Spleen (tissue), 11 donors: Measurements from ENCODE around the gene KCNAB3. TPM values are rescaled to one million over a fixed set of nuclear protein-coding genes. Genes with fewer than 3 reads are reported as not detected.

Source experiments
- DNase-seq: peaks from one replicate; pipeline ENCODE4 v3.0.0-alpha.2; 2020
- H3K27ac ChIP-seq, 8 donors: fragments of 200-600 bp; sonication (generic) in 7 of 8; 1 replicate in 4 of 8; 2 replicates in 4 of 8; pipeline versions ENCODE4 v1.5.0 to v1.8.0; 2016 to 2021; ENCODE audit warnings: inconsistent platforms in 4 of 8, mild to moderate bottlenecking in 4 of 8, moderate library complexity in 1 of 8
- H3K27me3 ChIP-seq, 7 donors: fragments of 200-600 bp; sonication (generic) in 6 of 7; replicated peaks in 1 of 7; 1 replicate in 4 of 7; 2 replicates in 3 of 7; pipeline versions ENCODE4 v1.5.0 to v1.8.0; 2016 to 2021; ENCODE audit warnings: inconsistent platforms in 3 of 7, mild to moderate bottlenecking in 1 of 7
- H3K36me3 ChIP-seq, 6 donors: fragments of 200-600 bp; sonication (generic) in 5 of 6; 1 replicate in 4 of 6; 2 replicates in 2 of 6; pipeline versions ENCODE4 v1.5.0 to v1.8.0; 2016 to 2021; ENCODE audit warnings: inconsistent platforms in 2 of 6
- H3K4me1 ChIP-seq, 6 donors: fragments of 200-600 bp; sonication (generic) in 5 of 6; 1 replicate in 3 of 6; 2 replicates in 3 of 6; pipeline versions ENCODE4 v1.5.0 to v1.8.0; 2016 to 2021; ENCODE audit warnings: inconsistent platforms in 3 of 6
- H3K4me3 ChIP-seq, 8 donors: fragments of 200-600 bp; sonication (generic) in 7 of 8; 1 replicate in 4 of 8; 2 replicates in 4 of 8; pipeline versions ENCODE4 v1.5.0 to v1.8.0; 2016 to 2021; ENCODE audit warnings: inconsistent platforms in 4 of 8, mild to moderate bottlenecking in 4 of 8, moderate library complexity in 2 of 8
- H3K9me3 ChIP-seq, 8 donors: fragments of 200-600 bp; sonication (generic) in 7 of 8; 1 replicate in 4 of 8; 2 replicates in 4 of 8; pipeline versions ENCODE4 v1.5.0 to v1.8.0; 2016 to 2021; ENCODE audit warnings: inconsistent platforms in 4 of 8
- CTCF ChIP-seq, 11 experiments: fragments of 200-600 bp in 7 of 11; fragments of 450-650 bp in 4 of 11; sonication (generic) in 4 of 11; IDR thresholded peaks in 8 of 11; conservative IDR thresholded peaks in 3 of 11; 1 replicate in 7 of 11; 2 replicates in 4 of 11; pipeline versions ENCODE4 v1.4.0 to v1.8.0; 2016 to 2021; ENCODE audit warnings: antibody characterized with exemption in 11 of 11, inconsistent platforms in 4 of 11, mild to moderate bottlenecking in 1 of 11
- POLR2A ChIP-seq, 3 donors: fragments of 450-650 bp; IDR thresholded peaks; one replicate each; pipeline ENCODE4 v1.5.1; 2017; ENCODE audit warnings: antibody characterized with exemption in 3 of 3, mild to moderate bottlenecking in 1 of 3
- POLR2AphosphoS5 ChIP-seq, 3 donors: sonication (generic); formaldehyde crosslinking; IDR thresholded peaks; one replicate each; pipeline ENCODE4 v1.5.1; 2017; ENCODE audit warnings: antibody characterized with exemption in 3 of 3
- WGBS, 5 donors: extraction: QIAGEN DNeasy Blood & Tissue Kit in 3 of 5; methylation state at CpG; one replicate each; pipeline versions ENCODE4 v1.1.5 to v1.1.7; 2013 to 2018; 5-methylcytosine and 5-hydroxymethylcytosine counted together
- intact Hi-C: fragments of 100-400 bp; cut with DNase I; formaldehyde crosslinking; loops from one replicate; pipeline ENCODE4 v1.15.0; 2023; ENCODE audit warnings: low total_unique reads
- polyA plus RNA-seq, 3 donors: library from polyadenylated mRNA; stranded (reverse); fragments of 200-250 nt; gene quantifications; one replicate each; pipeline ENCODE4 v1.2.1, GENCODE V29; 2013
- total RNA-seq, 7 donors: library from RNA; depleted of rRNA in 3 of 7; stranded (reverse); fragments of >200 nt in 3 of 7; fragmentation: NEBNext Ultra II Directional in 4 of 7; extraction: Animal tissue kit (Norgen Biotek cat#: 25700) in 4 of 7; gene quantifications; one replicate each; pipeline versions ENCODE4 v1.1.0 to v1.2.1, GENCODE V29; 2016 to 2021
- donor health status: healthy with polysubstance abuse.
- donor health status: DM: no; HTN: no; CAD: no; lungs with moderate emphysema.
- donor health status: DM: no; HTN: no; CAD: no.
- donor health status: Bipolar disorder and iron deficiency.
- donor health status: healthy.
- donor health status: DM: no; HTN: no; CAD: no.
- donor health status: DM: yes; HTN: yes; CAD: no.

Gene KCNAB3
- total and polyA plus RNA-seq, 10 donors = 1.1 to 6.3 (median 3.6) TPM

- Histone ChIP-seq H3K9me3 (no peaks in the 10 kb centered on the region), H3K4me1 (peaks cover 11 to 55% (median 36%) of the 10 kb centered on the region in 6 donors), H3K27me3 (no peaks in the 10 kb centered on the region), H3K4me3 (peak within 1 kb of the TSS; percentile 67 to 93 (median 78)), H3K36me3 (peaks cover 0 to 68% (median 15%) of the 10 kb centered on the region in 6 donors), H3K27ac (peak within 1 kb of the TSS; percentile 70 to 96 (median 90))
- peak; percentile 100 for DNase-seq
- TF ChIP-seq CTCF (IDR thresholded peaks at IDR 0.05 in 8 of 11, conservative IDR thresholded peaks at IDR 0.05 in 3 of 11) (peak in 2 of 11 experiments; percentile 18 to 32), POLR2A (IDR thresholded peaks at IDR 0.05) (peak in 2 of 3 donors; percentile 34 to 76), POLR2AphosphoS5 (IDR thresholded peaks at IDR 0.05) (peak; percentile 94)
- intact Hi-C loops = no loop called here
- WGBS, 5 donors = 0 to 1% (median 0%) methylated on average over 34 to 55 of the region's 55 CpGs
These were observed 2.2 kb upstream of the KCNAB3 start, which contains the start of the genes CNTROB and TRAPPC1 for GRCh38 chr17:7931709-7932482. TSS of gene CNTROB (plus strand) at chr17:7932206. CDS start at chr17:7933080, 874 bp downstream. TSS of gene TRAPPC1 (minus strand) at chr17:7931946. CDS start at chr17:7931829, 117 bp downstream.

GRCh38 chr17:7930841-7931631, 1.4 kb upstream of the KCNAB3 start:
- peak overlapping the region; percentile 67 to 93 (median 78) for H3K4me3 ChIP-seq
- no peak for TF ChIP-seq CTCF (IDR thresholded peaks at IDR 0.05 in 8 of 11, conservative IDR thresholded peaks at IDR 0.05 in 3 of 11)
- TF ChIP-seq POLR2AphosphoS5 (IDR thresholded peaks at IDR 0.05) = no peak
- TF ChIP-seq POLR2A (IDR thresholded peaks at IDR 0.05) = no peak
- no peaks in the 10 kb centered on the region for H3K27me3 ChIP-seq
- peak overlapping the region; percentile 70 to 96 (median 90) for H3K27ac ChIP-seq
- H3K9me3 ChIP-seq = no peaks in the 10 kb centered on the region
- WGBS, 5 donors = 43 to 51% (median 45%) methylated on average over 20 of the region's 20 CpGs
- no peak for DNase-seq
- intact Hi-C loops = no loop called here
- H3K36me3 ChIP-seq = peaks cover 0 to 63% (median 8%) of the 10 kb centered on the region in 6 donors
- peaks cover 11 to 55% (median 36%) of the 10 kb centered on the region in 6 donors for H3K4me1 ChIP-seq

- WGBS, 5 donors = 82 to 94% (median 89%) methylated on average over 3 of the region's 3 CpGs
- Histone ChIP-seq H3K4me3 (no peak overlapping the region), H3K27ac (no peak overlapping the region), H3K27me3 (no peaks in the 10 kb centered on the region), H3K9me3 (no peaks in the 10 kb centered on the region), H3K4me1 (peaks cover 4 to 49% (median 31%) of the 10 kb centered on the region in 6 donors), H3K36me3 (peaks cover 0 to 42% (median 3%) of the 10 kb centered on the region in 6 donors)
- no peak for DNase-seq
- intact Hi-C loops = no loop called here
- no peak for TF ChIP-seq CTCF (IDR thresholded peaks at IDR 0.05 in 8 of 11, conservative IDR thresholded peaks at IDR 0.05 in 3 of 11)
- no peak for TF ChIP-seq POLR2A (IDR thresholded peaks at IDR 0.05)
- TF ChIP-seq POLR2AphosphoS5 (IDR thresholded peaks at IDR 0.05) = no peak
These were observed 2.1 kb downstream of the KCNAB3 start for GRCh38 chr17:7927596-7927995.
